Skeletal muscle cell (primary cell): Measurements from ENCODE around the gene CCDC201.

ENCODE experiments used
- DNase-seq: peaks from one replicate; pipeline ENCODE4 v3.0.0-alpha.2; 2010; ENCODE audit warnings: low read depth
- H3K4me3 ChIP-seq: 2 replicates; pipeline ENCODE4 v1.5.1; 2011; ENCODE audit warnings: low read depth, mild to moderate bottlenecking, control low read depth, low read length, moderate library complexity

The CCDC201 gene, protein sequence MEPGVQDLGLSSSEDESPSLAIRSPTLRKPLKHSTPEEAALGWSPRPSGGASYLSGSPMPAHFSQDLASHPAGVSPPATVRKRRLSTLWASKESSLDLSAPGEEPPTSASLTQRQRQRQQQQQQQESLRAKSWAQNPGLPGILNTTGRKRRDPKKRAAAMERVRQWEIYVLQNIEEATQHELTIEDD

DNA sequence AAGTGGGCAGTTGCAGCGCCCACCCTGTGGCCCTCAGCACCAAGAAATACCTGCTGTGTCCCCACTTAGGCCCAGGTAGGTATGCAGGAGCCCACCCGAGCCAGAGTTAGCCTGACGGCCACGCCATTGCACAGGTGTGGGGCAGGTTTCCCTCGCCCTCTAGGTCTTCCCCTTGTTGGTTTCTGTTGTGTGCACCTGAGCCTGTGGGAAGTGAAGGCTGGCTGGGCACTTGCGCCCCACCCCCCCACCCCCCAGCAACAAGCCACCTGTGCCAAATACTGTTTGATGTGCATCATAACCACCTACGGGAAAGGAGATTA is at the start of gene CCDC201:
CCDC201 (minus strand) TSS at position 48 of the 320 bp plus-strand sequence. CDS start 75 bp downstream, outside the sequence.
- no peak for DNase-seq

DNA sequence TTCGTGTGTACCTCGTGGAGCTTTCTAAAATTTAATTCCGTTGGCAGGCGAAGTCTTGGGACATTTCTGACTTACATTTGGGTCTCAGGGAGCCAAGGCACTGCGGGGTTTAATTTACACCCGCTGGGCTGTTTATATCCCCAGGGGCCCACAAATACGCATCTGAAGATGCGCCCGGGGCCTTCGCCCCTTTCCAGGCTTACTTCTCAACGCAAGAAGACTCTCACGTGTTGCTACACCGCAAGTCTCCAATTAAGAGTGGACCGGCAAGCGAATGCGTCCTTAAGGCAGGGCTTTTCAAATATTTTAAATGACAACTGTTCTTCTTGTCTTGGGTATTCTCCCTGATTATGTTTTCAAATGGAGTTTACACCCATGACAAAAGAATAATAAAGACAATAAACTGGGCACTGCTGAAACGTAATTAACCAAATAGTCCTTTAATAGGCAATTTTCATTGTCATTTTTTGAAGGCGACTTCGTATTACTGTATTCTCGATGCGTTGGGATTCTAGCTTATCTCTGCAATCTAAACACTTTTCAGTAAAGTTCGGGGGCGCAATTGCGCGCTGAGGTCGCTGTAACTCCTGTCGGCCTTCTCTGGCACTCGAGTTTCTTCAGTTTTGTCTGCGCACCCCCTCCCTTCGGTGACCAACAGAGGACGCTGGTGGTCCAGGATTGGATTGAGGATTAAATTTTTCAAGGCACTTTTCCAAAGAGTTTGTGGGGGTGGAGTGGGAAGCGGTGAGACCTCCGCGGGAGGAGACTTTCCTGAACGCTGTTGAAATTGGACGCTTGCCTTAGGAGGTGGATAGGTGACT is 49.0 kb upstream of the CCDC201 start:
- H3K4me3 ChIP-seq: peak overlapping the region; percentile 67
- no peak for DNase-seq

More for the DNA sequence above, at the start of gene CCDC201:
- no peak within 1 kb of the TSS for H3K4me3 ChIP-seq

DNA sequence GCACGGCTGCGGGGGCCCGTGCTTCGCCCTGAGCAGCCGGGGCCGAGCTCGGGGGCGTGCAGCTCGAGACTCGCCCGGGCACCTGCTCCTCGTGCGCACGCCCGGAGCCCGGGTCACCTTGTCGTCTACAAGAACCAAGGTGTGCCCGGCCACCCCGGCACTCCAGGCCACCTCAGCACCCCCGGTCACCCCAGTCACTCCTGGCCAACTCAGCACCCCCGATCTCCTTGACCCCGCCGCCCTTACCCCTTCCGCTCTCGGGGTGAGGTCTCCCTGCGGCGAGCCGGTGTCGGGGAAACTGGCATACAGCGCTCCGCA is 48.5 kb upstream of the CCDC201 start:
- DNase-seq: no peak
- H3K4me3 ChIP-seq: peak overlapping the region; percentile 67

DNA sequence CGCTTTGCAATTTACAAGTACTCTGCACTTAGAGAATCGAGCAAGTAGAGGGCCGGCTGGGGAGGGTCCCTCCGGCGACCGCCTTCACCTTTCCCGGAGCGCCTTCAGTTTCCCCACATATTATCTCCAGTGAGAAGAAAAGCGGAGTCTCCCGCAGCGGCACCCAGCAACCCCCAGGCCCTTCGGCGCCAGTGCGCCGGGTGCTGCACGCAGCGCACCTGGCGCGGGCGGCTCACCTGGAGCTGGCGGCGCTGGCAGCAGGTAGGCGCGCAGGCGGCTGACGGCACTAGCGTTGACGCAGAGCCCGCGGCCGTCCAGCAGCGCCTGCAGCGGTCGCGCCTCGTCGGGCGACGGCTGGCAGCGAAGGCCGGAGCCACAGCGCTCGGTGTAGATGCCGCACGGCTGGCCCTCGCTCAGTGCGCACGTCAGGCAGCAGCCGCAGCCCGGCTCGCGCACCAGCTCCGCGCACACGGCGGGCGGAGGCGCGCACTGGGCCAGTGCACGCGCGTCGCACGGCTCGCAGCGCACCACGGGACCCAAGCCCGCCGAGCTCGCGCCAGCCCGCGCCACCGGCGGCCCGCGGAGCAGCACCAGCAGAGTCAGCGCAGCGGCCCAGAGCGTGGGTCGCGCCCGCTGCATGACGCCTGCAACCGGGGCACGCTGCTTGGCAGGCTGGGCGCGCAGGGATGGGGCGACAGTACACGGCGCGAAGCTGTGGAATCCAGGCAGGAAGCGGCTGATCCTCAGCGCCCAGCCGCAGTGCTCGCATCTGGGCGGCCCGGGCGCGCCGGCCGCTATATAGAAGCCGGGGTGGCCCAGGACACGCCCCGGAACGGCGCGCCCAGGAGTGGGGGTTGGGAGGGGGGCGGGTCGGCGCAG is 47.9 kb upstream of the CCDC201 start, which contains the start of gene IGFBP3:
IGFBP3 (minus strand) TSS at position 771 of the 879 bp plus-strand sequence; CDS start at position 639, 132 bp downstream.
- peak; percentile 52 for DNase-seq
- peak within 1 kb of the TSS; percentile 67 for H3K4me3 ChIP-seq

DNA sequence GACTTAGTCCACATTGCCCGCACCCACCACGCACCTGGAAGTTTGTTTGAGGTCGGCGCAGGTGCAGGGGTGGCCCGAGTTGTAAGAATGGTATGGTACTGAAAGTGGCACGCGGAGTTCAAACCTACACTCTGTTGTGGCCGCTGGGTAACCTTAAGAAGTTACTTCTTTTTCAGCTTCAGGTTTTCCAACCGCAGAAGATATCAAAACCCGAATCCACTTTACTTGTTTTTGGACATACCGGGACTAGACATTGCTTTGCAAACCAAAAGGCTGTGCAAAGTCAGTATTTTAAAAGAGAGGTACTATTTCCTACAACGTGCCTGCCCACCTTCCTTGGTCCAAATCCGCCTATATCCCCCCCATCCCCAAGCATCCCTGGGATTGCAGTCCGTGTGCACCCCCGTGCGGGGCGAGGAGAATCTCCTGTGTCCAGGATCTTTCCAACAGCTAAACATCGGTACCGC is 47.1 kb upstream of the CCDC201 start:
- H3K4me3 ChIP-seq: peak overlapping the region; percentile 67
- no peak for DNase-seq

DNA sequence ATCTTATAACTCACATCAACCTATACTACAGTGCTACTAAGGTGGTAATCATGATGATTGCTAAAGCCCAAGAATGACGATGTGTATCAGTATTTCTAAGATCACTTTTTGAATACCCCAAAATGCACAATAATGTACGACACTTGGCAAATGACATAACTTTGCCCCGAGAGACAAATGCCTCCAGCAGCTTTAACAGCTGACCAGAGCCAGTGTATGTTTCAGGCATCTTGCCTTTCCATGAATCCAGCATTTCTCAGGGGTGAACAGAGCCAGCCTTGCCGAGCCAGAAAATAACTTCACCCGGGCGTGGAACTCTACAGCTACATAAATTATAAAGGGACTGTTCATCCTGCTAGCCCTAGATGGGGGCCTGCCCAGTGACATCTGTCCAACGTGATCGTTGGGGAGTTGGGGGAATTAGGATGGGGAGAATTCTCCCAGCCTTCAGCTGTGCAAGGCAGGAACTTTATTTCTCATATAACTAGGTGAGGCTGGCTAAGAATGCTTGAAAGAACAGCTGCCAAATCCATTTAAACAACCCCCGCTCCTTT is 46.4 kb upstream of the CCDC201 start:
- DNase-seq: no peak
- H3K4me3 ChIP-seq: peak overlapping the region; percentile 67

DNA sequence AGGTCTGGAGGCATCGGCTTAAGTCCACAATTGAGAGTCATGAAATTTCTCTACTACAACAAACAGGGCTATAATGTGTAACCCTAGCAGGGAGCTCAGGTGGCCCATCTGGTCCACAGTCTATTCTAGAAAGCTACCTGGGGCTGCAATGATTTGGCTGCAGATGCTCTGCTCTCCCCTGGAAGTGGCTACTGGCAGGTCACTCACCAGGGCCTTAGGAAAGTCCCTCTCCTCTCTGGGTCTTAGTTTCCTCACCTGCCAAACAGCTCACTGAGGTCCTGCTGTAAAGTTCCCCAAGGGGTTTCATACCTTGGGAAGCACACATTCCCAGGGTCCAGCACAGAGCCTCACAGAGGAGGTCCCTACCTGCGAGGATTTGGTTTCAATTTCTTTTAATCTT is 45.7 kb upstream of the CCDC201 start:
- peak overlapping the region; percentile 67 for H3K4me3 ChIP-seq
- no peak for DNase-seq

DNA sequence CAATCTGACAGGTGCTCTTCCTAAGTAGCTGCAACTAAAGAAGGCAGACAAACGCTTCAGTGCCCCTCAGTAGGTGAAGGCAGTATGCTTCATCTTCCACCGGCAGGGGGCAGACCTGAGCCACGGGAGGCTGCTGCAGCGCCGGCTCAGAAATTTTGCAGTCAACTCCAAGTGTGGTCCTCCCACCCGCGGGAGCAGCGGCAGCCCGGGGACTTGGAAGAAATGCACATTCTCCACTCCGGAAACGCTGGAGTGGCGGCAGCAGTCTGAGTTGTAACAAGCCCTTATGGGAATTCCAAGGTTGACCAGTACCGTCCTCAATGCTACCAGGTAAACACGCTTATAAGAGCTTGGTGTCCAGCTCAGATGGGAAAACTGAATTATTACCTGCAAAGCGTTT is 44.8 kb upstream of the CCDC201 start:
- no peak for DNase-seq
- H3K4me3 ChIP-seq: peak overlapping the region; percentile 67

DNA sequence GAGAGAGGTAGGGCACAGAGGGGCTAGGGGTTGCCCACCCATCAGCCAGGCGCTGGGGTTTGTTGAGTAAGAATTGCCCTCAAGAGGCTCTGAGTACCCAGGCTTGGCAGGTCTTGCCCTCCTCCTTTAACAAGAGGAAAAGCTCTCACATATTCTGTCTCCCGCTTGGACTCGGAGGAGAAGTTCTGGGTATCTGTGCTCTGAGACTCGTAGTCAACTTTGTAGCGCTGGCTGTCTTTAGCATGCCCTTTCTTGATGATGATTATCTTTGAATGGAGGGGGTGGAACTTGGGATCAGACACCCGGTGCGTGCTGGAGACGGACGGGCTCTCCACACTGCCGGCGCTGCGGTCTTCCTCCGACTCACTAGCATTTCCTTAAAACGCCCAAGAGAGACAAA is 44.2 kb upstream of the CCDC201 start:
- H3K4me3 ChIP-seq: no peak overlapping the region
- DNase-seq: no peak

DNA sequence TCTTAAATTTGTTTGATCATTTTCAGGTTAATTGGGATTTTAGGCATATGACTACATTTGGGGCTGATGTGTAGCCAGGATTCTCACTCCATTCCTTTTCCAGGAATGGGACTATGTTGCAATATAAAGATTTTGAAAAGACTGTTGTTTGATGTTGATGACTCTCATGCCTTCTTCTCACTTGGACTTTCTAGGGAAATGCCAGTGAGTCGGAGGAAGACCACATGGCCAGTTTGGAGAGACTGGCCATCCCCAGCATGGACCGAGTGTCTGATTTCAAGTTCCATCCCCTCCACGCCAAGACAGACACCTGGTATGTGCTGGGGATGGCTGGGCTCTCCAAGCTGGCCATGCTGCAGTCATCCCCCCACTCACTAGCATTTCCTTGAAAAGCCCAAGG is 42.7 kb upstream of the CCDC201 start:
- no peak for DNase-seq
- no peak overlapping the region for H3K4me3 ChIP-seq

DNA sequence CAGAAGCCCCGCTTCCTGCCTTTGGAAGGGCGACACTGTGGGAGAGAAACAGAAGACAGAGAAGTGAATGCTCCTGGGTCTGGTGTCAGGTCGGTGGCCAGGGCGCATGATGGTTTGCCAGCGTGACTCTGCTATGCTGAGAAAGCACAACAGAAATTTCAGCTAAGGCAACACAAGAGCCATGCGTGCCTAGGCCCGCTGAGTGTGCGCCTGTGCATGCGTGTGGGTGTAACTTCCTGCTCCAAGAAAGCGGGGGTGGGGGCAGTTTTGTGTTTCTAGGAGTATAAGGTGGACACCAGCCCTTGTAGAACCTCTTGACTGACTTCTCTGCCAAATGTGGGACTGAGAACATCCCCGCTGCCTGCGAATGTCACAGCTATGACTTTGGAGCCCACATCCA is 42.0 kb upstream of the CCDC201 start:
- H3K4me3 ChIP-seq: no peak overlapping the region
- no peak for DNase-seq

DNA sequence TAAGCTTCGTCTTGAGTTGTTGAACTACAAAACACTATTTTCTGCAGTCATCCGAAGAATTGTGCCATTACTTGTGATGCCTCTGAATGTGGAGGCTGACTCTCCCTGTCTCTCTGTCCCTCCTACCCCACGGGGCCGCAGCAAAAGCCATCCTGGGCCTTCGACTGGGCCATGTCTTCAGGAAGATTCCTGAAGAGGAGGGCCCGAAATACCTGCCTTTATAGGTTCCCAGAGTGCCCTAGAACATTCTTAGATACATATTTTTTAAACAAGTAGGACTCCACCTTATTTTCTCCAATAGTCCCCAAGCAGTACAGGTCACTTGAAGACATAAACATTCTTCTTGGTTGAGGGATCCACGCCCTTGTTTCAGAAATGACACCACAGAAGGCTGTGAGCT is 40.1 kb upstream of the CCDC201 start:
- H3K4me3 ChIP-seq: no peak overlapping the region
- no peak for DNase-seq

DNA sequence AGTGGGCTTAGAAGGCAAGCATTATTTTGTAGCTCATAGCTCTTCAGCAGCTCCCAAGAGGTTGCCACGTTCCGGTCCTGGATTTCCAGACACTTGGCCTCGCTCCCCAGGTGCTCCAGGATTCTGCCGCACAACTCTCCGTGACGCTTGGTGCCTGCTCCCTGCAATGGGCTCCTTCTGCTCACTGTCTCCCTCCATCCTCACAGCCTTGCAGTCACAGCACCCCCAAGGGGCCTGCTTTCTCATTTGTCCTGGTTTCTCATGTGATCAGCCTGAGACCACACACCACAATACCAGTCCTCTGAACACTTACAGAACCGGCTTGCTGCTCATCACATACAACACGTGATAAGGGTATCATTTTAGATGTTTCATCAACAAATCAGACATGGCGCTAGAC is 38.4 kb upstream of the CCDC201 start:
- DNase-seq: no peak
- no peak overlapping the region for H3K4me3 ChIP-seq

DNA sequence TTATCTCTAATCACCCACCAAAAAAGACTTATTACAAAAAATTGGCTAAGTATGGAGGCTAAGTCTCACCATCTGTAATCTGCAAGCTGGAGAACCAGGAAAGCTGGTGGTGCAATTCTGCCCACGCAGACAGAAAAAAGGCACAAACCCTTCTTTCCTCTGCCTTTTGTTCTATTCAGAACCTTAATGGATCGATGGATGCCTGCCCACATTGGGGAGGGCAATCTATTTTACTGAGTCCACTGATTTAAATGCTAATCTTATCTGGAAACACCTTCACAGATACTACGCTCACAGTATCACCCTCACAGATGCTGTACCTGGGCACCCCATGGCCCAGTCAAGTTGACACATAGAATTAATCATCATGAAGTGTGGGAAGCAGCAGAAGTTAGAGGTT is 38.0 kb upstream of the CCDC201 start:
- DNase-seq: no peak
- H3K4me3 ChIP-seq: no peak overlapping the region

DNA sequence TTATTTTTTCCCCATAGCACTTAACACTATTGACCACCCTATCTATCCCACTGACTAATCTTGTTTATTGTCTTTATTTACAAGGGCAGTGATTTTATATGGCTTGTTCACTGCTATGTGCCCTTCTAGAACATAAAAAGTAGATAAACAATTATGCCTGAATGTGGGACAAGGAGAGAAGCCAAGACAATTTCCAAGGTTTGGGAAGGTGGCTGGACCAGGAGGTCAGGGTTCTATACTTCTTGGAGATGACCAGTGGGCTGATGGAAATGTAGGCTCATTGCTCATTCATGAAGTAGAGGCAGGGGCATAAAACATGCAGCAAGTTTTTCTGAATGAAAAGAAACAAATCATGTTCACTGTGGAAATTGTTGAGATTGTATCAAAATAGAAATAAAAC is 36.7 kb upstream of the CCDC201 start:
- DNase-seq: no peak
- H3K4me3 ChIP-seq: no peak overlapping the region

DNA sequence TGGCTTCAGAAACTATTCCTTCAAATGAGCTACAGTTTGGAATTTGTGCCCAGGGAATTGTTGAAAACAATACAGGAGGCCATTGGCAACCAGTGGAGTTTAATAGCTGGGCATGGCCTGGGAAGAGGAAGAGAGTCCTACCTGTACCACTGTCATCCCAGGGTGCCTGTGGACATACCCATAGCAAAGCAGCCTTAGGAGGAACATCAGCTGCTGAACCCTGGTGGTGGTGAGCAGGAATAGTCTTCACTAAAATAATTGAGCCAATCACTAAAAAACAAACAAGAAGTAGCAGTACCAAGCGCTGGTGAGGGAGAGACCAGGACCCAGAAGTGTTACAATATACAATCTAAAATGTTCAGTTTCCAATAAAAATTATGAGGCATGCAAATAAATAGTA is 29.9 kb upstream of the CCDC201 start:
- DNase-seq: no peak

DNA sequence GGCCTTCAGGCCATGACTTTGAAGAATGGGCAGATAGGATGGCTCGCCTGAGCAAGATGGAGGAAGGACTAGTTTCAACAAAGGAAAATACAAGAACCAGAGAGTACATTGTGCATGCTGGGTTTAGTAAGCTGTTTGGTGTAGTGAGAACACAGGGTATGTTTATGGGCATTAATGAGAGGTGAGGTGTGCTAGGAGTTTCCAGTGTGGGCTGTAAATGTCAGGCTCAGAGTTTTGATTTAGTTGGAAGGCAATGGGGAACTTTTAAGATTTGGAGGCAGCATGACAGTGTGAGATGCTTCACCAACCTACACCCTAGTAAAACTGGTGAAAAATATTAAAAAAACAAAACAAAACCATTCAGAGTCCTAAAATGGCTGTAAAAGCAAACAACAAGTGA is 28.7 kb upstream of the CCDC201 start:
- no peak for DNase-seq
- no peak overlapping the region for H3K4me3 ChIP-seq

More for the DNA sequence above, 29.9 kb upstream of the CCDC201 start:
- no peak overlapping the region for H3K4me3 ChIP-seq

DNA sequence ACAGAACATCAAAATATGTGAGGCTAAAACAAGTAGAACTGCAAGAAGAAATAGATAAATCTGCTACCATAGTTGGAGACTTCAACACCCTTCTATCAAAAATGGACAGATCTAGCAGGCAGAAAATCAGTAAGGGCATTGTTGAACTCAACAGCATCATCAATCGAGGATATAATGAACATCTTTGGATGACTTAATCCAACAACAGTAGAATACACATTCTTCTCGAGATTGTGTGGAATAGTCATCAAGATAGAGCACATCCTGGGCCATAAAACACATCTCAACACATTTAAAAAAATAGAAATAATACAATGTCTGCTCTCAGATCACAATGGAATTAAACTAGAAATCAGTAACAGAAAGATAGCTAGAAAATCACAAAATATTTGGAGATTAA is 25.3 kb upstream of the CCDC201 start:
- DNase-seq: no peak
- no peak overlapping the region for H3K4me3 ChIP-seq

DNA sequence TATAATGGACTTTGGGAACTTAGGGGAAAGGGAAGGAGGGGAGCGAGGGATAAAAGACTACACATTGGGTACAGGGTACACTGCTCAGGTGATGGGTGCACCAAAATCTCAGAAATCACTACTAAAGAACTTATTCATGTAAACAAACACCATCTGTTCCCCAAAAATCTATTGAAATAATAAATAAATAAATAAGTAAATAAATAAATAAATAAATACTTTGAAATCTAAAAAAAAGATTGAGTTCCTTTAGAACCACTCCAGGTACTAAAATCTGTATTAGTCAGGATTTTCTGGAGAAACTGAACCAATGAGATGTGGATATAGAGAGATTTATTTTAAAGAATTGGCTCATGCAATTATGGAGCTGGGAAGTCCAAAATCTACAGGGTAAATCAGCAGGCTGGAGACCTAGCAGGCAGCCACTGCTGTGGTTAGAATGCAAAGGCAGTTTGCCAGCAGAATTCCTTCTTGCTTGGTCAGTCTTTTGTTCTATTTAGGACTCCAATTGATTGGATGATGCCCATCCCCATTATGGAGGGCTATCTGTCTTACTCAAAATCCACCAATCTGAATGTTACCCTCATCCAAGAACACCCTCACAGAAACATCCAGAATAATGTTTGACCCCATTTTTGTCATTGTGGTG is 24.3 kb upstream of the CCDC201 start:
- peak; percentile 73 for DNase-seq

More for the DNA sequence above, 24.3 kb upstream of the CCDC201 start:
- H3K4me3 ChIP-seq: no peak overlapping the region
